HK-2 (cell line): Measurements from ENCODE around the gene VPS13D.

ENCODE experiments used
- DNase-seq: peaks from one replicate; pipeline ENCODE4 v3.0.0-alpha.2; 2018; ENCODE audit not compliant: unreplicated experiment

Gene VPS13D

GRCh38 chr1:12229835-12230548 lies at the start of gene VPS13D:
Gene VPS13D (plus strand): TSS chr1:12230030. CDS start chr1:12234267, 4,237 bp downstream.
- peak; percentile 77 for DNase-seq

DNA sequence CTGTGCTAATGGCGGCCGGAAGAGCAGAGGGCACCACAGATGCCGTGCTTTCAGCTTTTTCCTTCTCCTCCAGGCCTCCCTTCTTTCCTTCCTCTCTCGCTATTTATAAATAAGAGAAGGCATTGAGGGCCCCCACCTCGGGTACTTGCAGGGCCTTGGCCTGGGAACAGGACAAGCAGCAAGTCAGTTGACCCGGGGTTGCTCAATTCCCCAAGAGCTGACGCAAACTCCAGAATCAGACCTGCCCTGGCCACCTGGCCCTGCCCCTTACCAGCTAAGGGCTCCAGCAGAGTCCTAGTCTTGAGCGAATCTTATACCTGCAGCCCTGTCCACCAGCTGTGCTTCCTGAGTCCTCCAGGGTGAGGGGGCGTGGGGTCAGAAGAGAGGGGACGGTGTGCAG lies 49.5 kb upstream of the VPS13D start:
- DNase-seq = no peak

DNA sequence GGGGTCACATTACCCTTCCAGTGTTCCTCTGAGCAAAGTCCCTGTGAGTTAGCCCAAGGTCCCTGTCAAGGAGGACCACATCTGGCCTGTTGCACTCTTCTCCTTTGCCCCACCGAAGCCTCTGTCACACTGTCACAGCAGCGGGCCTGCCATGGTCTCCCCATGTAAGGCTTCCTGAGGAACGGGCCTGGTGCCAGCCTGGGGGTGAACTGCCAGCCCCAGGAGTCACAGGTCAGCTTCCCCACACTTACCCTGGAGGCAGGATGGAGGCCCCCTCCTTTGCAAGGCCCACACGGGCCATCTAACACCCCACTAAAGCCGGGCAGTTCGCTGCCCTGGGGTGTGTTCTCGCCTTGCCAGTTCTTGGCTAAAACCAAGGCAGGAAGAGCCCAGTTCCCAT lies 48.9 kb upstream of the VPS13D start:
- no peak for DNase-seq

DNA sequence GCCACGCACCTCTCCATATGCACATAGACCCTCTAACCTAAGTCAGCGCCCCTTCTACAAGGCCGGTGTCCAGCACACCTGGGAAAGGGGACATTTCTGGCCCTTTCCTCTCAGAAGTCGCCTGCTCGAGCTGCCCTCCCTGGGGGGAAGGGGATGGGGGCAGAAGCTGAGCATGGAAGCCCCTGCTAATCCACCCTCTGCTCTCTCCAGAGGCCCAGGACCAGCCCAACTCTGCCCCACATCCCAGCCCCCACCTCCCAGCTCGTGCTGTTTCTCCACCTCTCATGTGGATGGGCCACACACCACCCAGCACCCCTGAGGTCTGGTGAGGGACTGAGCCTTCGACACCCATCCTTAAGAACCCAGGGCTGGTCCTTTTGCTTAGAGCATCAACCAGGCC lies 48.3 kb upstream of the VPS13D start:
- no peak for DNase-seq

DNA sequence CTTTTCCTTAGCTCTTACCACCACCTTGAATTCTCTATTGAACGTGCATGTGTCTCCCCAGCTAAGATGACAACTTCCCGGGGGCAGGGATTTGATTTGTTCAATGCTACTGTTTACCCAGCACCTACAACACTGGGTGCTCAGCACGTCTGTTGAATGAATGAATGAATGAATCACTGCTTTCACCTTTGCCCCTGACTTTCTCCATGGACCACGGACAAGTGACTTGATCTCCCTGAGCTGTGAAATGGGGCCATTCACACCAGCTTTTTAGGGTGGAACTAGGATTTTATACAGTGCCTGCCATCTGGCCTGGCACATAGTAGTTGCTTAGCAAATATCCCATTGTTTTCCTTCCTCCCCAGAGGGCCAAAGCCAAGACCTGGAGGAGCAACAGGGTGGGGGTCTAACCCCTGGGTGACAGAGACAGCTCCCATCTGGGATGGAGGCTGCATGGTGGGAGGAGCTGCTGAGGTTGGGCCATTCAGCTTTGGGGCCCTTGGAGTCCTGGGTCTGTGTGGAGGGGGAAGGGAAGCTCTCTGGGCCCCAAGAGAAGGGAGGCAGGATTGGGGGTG lies 47.3 kb upstream of the VPS13D start:
- no peak for DNase-seq

- DNase-seq = no peak
Measured at GRCh38 chr1:12183095-12183794, 46.6 kb upstream of the VPS13D start.

GRCh38 chr1:12184008-12184681 lies 45.7 kb upstream of the VPS13D start:
- DNase-seq = peak; percentile 17

- DNase-seq = no peak
Measured at GRCh38 chr1:12185036-12185917, 44.6 kb upstream of the VPS13D start.

DNA sequence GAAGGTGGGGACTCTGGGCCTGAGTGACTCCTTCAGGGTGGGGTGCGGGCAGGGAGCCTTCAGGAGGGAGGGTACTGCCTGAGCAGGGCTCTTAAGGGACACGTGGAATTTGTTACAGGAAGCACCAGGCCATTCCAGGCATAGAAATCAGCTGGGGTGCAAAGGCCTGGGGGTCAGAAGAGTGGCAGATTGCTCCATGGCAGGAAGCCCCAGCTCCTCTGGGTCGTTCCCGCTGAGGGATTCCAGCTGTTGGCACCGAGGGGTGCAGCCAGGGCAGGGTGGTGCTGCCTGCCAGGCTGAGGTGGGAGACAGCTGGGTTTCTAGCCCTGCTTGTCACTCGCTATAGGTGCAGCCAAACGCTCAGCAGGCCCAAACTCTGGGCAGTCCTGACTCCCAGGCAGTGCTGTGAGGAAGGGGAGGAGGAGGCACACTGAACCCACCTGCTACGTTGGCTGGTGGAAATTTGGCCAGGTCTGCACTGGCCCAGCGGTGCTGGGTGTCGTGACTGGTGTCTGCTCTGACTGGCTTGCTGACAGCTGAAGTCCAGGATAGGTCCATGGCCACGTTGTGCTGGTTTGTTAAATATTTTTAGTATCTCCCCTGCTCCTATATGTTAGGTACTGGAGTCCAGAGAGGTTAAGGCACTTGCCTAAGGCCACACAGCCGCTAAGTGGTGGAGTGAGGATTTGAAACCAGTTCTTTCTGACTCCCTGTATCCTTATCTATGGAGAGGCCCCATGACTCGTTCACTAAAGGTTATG lies 43.7 kb upstream of the VPS13D start:
- no peak for DNase-seq

- DNase-seq = no peak
Measured at GRCh38 chr1:12186679-12186985, 43.2 kb upstream of the VPS13D start.

DNA sequence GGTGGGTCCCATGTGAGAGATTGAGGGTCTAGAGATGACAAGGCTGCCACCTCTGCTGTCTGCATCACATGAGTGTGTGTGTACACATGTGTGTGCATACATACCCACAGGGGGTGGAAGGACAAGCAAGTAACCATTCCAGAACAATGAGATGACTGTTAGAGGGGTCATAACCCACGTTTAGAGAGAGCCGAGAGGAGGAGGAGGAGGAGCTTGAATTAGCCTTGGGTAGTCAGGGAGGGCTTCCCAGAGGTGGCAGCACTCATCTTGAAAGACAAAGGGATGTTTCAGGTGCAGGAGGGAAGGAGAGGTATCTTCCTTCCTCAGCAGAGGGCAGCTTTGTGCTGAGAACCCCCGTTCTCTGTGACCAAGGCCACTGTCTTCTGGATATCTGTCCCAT lies 41.7 kb upstream of the VPS13D start:
- DNase-seq = no peak

DNA sequence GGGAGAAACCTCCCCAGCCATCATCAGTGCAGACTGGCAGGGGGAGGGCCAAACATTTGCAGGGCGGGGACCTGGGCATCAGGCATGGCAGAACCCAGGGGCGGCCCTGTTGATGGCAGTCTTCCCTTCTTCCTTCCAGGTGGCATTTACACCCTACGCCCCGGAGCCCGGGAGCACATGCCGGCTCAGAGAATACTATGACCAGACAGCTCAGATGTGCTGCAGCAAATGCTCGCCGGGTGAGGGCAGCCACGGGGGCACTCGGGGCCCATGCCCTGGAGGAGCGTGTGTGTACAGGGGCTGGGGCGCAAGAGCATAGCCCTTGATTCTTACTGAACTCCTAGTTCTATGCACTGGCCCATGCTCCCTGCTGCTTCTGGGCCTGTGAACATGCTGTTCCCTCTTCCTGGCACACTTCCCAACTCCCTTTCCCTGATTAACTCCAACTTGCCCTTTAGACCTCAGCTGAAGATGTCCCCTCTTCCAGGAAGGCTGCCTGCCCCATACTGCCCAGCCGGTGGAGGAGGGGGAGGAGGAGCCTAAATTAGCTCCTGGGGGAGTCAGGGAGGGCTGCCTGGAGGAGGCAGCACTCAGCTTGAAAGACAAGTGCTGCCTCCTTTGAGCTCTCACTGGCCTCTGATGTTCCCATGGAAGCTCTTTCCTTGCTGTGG lies 41.0 kb upstream of the VPS13D start:
- DNase-seq = no peak

DNA sequence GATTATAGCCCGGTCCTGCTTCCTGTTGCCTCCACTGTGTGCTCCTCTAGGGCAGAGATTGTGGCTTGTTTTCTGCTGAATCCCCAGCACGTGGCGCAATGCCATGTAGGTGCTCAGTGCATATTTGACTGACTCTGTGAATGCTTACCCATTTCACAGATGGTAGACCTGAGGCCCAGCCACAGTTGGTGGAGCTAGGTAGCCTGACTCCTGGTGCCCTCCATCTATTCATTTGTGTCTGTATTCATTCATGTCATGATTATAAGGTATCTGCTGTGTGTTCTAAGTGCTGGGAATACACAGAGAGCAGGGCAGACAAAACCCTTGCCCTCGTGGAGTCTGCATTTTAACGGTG lies 40.5 kb upstream of the VPS13D start:
- no peak for DNase-seq

GRCh38 chr1:12191242-12192032 lies 38.4 kb upstream of the VPS13D start:
- no peak for DNase-seq

DNA sequence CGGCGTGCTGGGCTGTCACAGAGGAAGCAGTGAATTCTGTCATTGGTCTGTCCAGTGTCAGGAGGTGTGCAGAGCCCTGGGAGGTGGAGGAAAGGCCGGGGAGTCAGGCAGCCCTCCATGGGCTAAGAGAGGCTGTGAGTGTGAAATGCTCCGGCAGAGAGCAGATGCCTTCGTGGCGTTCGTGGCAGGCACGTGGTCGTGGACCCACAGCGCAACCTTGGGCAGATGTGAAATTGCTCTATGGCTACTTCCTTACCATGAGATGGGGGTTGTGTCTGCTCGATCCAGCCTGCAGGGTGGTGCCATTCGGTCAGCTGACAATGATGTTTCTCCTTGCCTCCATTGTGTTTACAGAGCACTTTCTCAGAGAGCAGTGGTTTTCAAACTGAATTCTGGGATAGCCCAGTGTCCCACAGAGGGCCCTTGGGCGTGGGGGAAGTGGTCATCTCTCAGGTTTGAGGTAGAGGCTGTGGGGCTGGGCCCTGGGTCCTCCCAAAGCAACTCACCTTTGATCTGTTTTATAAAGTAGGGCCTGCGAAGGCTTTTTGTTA lies 35.1 kb upstream of the VPS13D start:
- DNase-seq = no peak

DNA sequence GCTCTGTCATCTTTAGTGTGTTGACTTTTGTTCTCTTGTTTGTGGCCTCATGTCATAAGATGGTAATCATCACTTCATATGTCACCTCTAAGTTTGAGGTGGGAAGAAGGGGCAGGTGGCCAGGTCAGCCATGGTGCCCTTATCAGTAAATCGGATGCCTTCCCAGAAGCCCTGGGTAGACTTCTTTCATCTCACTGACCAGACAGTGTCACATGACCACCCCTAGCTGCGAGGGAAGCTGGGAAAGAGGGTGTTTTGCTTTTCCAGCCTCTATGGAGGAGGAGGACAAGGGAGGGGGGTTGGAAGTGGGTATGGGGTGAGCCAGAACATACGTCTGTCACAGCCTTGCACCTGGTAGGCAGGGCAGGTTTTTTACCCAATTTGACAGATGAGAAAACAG lies 34.4 kb upstream of the VPS13D start:
- DNase-seq = no peak

DNA sequence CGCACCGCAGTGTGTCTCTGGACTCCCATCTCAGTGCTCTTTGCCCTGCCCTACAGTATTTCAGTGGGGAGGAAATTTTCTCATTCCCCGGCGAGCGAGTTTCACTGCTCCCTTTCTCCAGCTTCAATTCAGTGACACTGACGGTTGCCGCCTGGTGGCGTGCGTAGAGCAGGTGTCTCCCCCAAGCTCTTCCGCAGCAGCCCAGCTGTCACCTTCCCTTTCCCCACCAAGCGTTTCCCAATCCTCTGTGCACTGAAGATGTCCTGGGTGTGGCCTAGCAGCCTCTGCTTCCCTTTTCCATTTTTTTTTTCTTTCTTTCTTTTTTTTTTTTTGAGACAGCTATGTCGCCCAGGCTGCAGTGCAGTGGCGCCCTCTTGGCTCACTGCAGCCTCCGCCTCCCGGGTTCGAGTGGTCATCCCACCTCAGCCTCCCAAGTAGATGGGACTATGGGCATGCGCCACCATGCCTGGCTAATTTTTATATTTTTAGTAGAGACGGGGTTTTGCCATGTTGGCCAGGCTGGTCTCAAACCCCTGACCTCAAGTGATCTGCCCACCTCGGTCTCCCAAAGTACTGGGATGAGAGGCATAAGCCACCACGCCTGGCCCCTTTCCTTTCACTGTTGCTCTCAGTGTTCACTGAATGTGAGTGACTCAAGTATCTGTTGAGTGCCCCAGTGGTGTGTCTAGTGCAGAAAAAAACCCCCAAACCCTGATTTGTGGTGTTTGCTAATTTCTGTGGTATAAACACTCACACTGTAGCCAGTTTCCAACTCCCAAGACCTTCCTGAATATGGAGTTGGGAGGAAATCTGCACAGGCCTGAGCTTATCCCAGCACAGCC lies 33.0 kb upstream of the VPS13D start:
- DNase-seq = no peak

DNA sequence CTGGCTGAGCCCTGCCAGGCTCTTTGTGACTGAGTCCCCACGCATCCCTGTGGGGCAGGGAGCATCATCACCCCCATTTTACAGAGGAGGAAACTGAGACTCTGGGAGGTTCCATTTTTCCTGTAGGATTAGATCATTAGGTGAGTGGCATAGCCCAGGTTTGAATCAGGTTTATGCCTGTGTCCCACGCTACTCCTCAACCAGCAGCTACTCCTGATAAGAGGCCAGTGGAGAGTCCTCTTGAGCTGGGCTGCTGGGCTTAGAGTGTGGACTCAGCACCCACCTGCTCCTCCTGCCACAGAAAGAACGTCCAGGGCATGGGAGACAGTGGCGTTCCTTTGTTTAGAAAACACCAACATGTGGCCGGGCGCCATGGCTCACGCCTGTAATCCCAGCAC lies 32.3 kb upstream of the VPS13D start:
- no peak for DNase-seq

DNA sequence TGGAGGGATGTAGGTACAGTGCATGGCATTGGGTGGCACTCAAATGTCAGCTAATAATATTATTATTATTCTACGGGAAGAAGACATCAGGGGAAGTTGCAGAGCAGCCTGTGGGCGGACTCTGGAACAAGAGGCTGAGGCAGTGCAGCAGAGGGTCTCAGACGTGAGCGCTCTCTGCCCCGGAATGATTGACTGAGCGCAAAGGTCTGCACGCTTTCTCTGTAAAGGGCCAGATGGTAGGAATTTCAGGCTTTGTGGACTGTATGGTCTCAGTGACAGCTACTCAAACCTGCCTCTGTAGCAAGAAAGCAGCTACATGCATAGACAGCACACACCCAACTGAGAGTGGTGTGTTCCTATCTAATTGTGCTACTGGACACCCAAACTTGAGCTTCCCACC lies 29.6 kb upstream of the VPS13D start:
- no peak for DNase-seq
